GM12873 (cell line): ENCODE results near the gene KCNAB2.

ENCODE experiments used
- CTCF ChIP-seq: IDR thresholded peaks from 2 replicates; pipeline ENCODE4 v1.5.1; 2012; ENCODE audit warnings: low read depth, mild to moderate bottlenecking, moderate library complexity, low read length, control low read depth; ENCODE audit not compliant: insufficient read depth; ENCODE audit errors: missing control alignments

Gene KCNAB2

GRCh38 chr1:6006882-6007281 lies 38.8 kb upstream of the KCNAB2 start:
- TF ChIP-seq CTCF: no peak

GRCh38 chr1:6007318-6008083 lies 38.2 kb upstream of the KCNAB2 start:
- TF ChIP-seq CTCF: no peak

- no peak for TF ChIP-seq CTCF
Measured at GRCh38 chr1:6008084-6008415, 37.6 kb upstream of the KCNAB2 start.

GRCh38 chr1:6008696-6009095 lies 37.0 kb upstream of the KCNAB2 start:
- no peak for TF ChIP-seq CTCF

- no peak for TF ChIP-seq CTCF
Measured at GRCh38 chr1:6009120-6010040, 36.3 kb upstream of the KCNAB2 start.

GRCh38 chr1:6010554-6010953 lies 35.1 kb upstream of the KCNAB2 start:
- no peak for TF ChIP-seq CTCF

- TF ChIP-seq CTCF: no peak
Measured at GRCh38 chr1:6011161-6011945, 34.3 kb upstream of the KCNAB2 start.
